Trophoblast cell (in vitro differentiated cells and primary cell): ENCODE data around the gene TCERG1L.

Experiments used
- DNase-seq, 2 donors: peaks; one replicate each; pipeline ENCODE4 v3.0.0-alpha.2; 2016
- H2AFZ ChIP-seq: 2 replicates; pipeline ENCODE4 v1.6.1; 2013; ENCODE audit warnings: low read length, moderate library complexity, mild to moderate bottlenecking; ENCODE audit not compliant: insufficient read depth, poor library complexity
- H2AK5ac ChIP-seq: 2 replicates; pipeline ENCODE4 v1.6.1; 2013; ENCODE audit warnings: mild to moderate bottlenecking, low read length
- H2BK120ac ChIP-seq: 2 replicates; pipeline ENCODE4 v1.6.1; 2013; ENCODE audit warnings: low read length, mild to moderate bottlenecking, moderate library complexity; ENCODE audit not compliant: insufficient read depth, poor library complexity
- H2BK12ac ChIP-seq: 2 replicates; pipeline ENCODE4 v1.6.1; 2013; ENCODE audit warnings: mild to moderate bottlenecking, low read length, moderate library complexity
- H2BK5ac ChIP-seq: 2 replicates; pipeline ENCODE4 v1.6.1; 2013; ENCODE audit warnings: low read length, low read depth, moderate library complexity, mild to moderate bottlenecking; ENCODE audit not compliant: poor library complexity
- H3K14ac ChIP-seq: 2 replicates; pipeline ENCODE4 v1.6.1; 2013; ENCODE audit warnings: mild to moderate bottlenecking, low read length
- H3K18ac ChIP-seq: 2 replicates; pipeline ENCODE4 v1.6.1; 2013; ENCODE audit warnings: mild to moderate bottlenecking, low read length
- H3K23ac ChIP-seq: 2 replicates; pipeline ENCODE4 v1.6.1; 2013; ENCODE audit warnings: low read length
- H3K27ac ChIP-seq: 2 replicates; pipeline ENCODE4 v1.5.1; 2013; ENCODE audit warnings: low read depth, mild to moderate bottlenecking, inconsistent platforms, low read length, moderate library complexity
- H3K27me3 ChIP-seq: 2 replicates; pipeline ENCODE4 v1.6.1; 2013; ENCODE audit warnings: inconsistent platforms, mild to moderate bottlenecking, low read length, moderate library complexity; ENCODE audit not compliant: insufficient read depth
- H3K36me3 ChIP-seq, 2 experiments: 1 replicate in 1 of 2; 2 replicates in 1 of 2; pipeline ENCODE4 v1.6.1; 2013; ENCODE audit warnings: low read length in 2 of 2, mild to moderate bottlenecking in 2 of 2, moderate library complexity in 1 of 2; ENCODE audit not compliant: insufficient read depth in 2 of 2, control insufficient read depth in 1 of 2
- H3K4ac ChIP-seq: 2 replicates; pipeline ENCODE4 v1.6.1; 2013; ENCODE audit warnings: low read depth, mild to moderate bottlenecking, low read length, moderate library complexity
- H3K4me1 ChIP-seq, 2 experiments: 1 replicate in 1 of 2; 2 replicates in 1 of 2; pipeline ENCODE4 v1.6.1; 2013; ENCODE audit warnings: low read length in 2 of 2, mild to moderate bottlenecking in 2 of 2, moderate library complexity in 1 of 2; ENCODE audit not compliant: insufficient read depth in 2 of 2, control insufficient read depth in 1 of 2
- H3K4me2 ChIP-seq: 2 replicates; pipeline ENCODE4 v1.6.1; 2013; ENCODE audit warnings: inconsistent platforms, mild to moderate bottlenecking, low read length, moderate library complexity
- H3K4me3 ChIP-seq: 2 replicates; pipeline ENCODE4 v1.5.1; 2013; ENCODE audit warnings: mild to moderate bottlenecking, low read depth, low read length, inconsistent platforms
- H3K79me1 ChIP-seq: one replicate; pipeline ENCODE4 v1.6.1; 2013; ENCODE audit warnings: low read length
- H3K79me2 ChIP-seq: 2 replicates; pipeline ENCODE4 v1.6.1; 2013; ENCODE audit warnings: low read length, mild to moderate bottlenecking; ENCODE audit not compliant: control insufficient read depth, insufficient read depth, poor library complexity
- H3K9ac ChIP-seq: 2 replicates; pipeline ENCODE4 v1.6.1; 2013; ENCODE audit warnings: mild to moderate bottlenecking, low read length
- H3K9me3 ChIP-seq: 2 replicates; pipeline ENCODE4 v1.6.1; 2013; ENCODE audit warnings: low read depth, mild to moderate bottlenecking, control low read depth, inconsistent platforms, low read length; ENCODE audit not compliant: insufficient read depth
- H4K12ac ChIP-seq: 2 replicates; pipeline ENCODE4 v1.6.1; 2013; ENCODE audit warnings: low read depth, mild to moderate bottlenecking, low read length, moderate library complexity
- H4K8ac ChIP-seq: 2 replicates; pipeline ENCODE4 v1.6.1; 2013; ENCODE audit warnings: low read depth, mild to moderate bottlenecking, low read length, moderate library complexity
- H4K91ac ChIP-seq: one replicate; pipeline ENCODE4 v1.6.1; 2013; ENCODE audit warnings: low read depth, mild to moderate bottlenecking, low read length, moderate library complexity
- WGBS: extraction: QIAGEN DNeasy Blood & Tissue Kit; methylation state at CpG from one replicate; pipeline ENCODE4 v1.1.7; 2013; ENCODE audit warnings: missing lambda C conversion rate; ENCODE audit not compliant: insufficient read length, insufficient coverage; ENCODE audit errors: extremely low coverage; 5-methylcytosine and 5-hydroxymethylcytosine counted together

Gene TCERG1L

DNA sequence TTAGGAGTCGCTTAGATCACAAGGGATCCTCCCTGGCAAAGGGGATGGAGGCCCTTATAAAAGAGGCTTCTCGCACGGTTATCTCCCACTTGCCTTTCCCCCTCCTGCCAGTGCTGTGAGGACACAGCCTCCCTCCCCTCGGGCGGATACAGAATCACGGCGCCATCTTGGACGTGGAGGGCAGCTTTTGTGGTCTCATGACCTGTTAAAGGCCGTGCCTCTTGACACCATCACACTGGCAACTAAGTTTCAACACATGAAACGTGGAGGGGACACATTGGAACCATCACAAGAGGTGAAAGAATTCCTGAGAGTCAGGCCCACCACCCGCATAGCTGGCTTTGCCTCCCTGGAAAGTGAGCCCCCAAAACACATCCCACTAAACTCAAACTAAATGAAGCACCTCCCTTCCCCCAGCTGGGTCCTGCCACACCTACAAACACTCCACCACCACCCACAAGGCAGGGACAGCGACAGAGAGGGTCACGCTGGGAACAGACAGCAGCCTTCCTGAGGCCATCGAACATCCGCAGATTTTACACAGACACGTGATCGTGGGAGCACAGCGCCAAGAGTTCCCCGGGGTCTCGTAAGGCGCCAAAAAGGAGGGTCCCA is 110.6 kb downstream of the TCERG1L start:
- H4K91ac ChIP-seq: no peak overlapping the region
- no peak overlapping the region for H2AFZ ChIP-seq
- H3K9ac ChIP-seq: no peak overlapping the region
- no peak overlapping the region for H3K4ac ChIP-seq
- H3K23ac ChIP-seq: no peak overlapping the region
- H3K36me3 ChIP-seq: peaks cover 0 to 3% of the 10 kb centered on the region in 2 experiments
- H3K18ac ChIP-seq: no peak overlapping the region
- DNase-seq: no peak
- no peaks in the 10 kb centered on the region for H3K79me1 ChIP-seq
- no peaks in the 10 kb centered on the region for H3K27me3 ChIP-seq
- H3K4me3 ChIP-seq: no peak overlapping the region
- no peak overlapping the region for H4K8ac ChIP-seq
- H3K14ac ChIP-seq: no peak overlapping the region
- no peak overlapping the region for H2AK5ac ChIP-seq
- no peak overlapping the region for H3K27ac ChIP-seq
- WGBS: no CpG with 5 or more reads among the region's 21 CpGs
- H3K9me3 ChIP-seq: no peaks in the 10 kb centered on the region
- no peak overlapping the region for H2BK120ac ChIP-seq
- H3K4me1 ChIP-seq: no peaks in the 10 kb centered on the region
- H4K12ac ChIP-seq: no peak overlapping the region
- H3K79me2 ChIP-seq: no peaks in the 10 kb centered on the region
- H2BK5ac ChIP-seq: no peak overlapping the region
- no peak overlapping the region for H3K4me2 ChIP-seq
- H2BK12ac ChIP-seq: no peak overlapping the region

DNA sequence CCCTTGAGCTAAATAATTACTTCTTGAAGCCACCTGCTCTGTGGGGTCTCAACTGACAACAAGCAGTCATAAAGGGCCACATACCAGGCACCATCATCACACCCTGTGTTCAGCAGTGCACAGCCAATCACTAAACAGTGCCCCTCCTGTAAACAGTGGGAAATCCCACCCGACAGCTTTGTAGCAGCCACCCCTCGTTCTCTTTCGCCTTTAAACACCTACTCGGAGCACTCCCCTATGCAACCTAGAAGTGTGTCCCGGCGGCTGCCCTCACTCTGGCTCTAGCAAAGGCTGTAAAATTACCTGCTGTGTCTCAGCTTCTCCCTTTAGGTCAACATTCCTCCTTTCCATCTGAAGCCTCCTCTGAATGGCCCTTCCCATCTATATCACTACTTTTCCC is 111.9 kb downstream of the TCERG1L start:
- Histone ChIP-seq H3K9ac (no peak overlapping the region), H3K14ac (no peak overlapping the region)
- WGBS: no CpG with 5 or more reads among the region's 6 CpGs

DNA sequence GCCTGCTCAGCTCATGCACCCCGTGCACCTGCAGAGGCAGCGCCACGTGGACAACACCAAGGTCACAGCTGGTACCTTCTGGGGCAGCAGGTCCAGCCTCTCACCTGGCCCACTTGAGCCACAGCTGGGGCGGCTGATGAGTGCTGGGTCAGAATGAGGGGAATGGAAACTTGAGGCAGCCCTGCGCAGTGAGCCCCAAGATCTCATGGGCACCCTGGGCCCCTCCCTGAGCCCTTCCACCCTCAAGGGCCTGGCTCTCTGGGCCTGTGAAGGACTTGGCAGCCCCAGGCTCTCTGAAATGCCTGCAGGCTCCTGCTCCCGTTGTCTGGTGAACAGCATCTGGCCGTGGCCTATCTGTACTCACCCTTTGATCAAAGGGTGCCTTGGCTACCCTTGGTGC is 112.7 kb downstream of the TCERG1L start:
- no peaks in the 10 kb centered on the region for H3K79me2 ChIP-seq
- H2BK5ac ChIP-seq: no peak overlapping the region
- H3K4ac ChIP-seq: no peak overlapping the region
- no peaks in the 10 kb centered on the region for H3K4me1 ChIP-seq
- WGBS: no CpG with 5 or more reads among the region's 7 CpGs
- no peak overlapping the region for H2BK120ac ChIP-seq
- no peak overlapping the region for H4K91ac ChIP-seq
- no peak overlapping the region for H2AK5ac ChIP-seq
- H3K27me3 ChIP-seq: no peaks in the 10 kb centered on the region
- DNase-seq: no peak
- H3K36me3 ChIP-seq: no peaks in the 10 kb centered on the region
- H3K9ac ChIP-seq: no peak overlapping the region
- H2BK12ac ChIP-seq: no peak overlapping the region
- H3K4me2 ChIP-seq: no peak overlapping the region
- H3K14ac ChIP-seq: no peak overlapping the region
- no peaks in the 10 kb centered on the region for H3K79me1 ChIP-seq
- H3K27ac ChIP-seq: no peak overlapping the region
- H3K4me3 ChIP-seq: no peak overlapping the region
- H4K12ac ChIP-seq: no peak overlapping the region
- H3K23ac ChIP-seq: no peak overlapping the region
- H4K8ac ChIP-seq: no peak overlapping the region
- H3K18ac ChIP-seq: no peak overlapping the region
- no peaks in the 10 kb centered on the region for H3K9me3 ChIP-seq
- no peak overlapping the region for H2AFZ ChIP-seq

More for the DNA sequence above, 111.9 kb downstream of the TCERG1L start:
- Histone ChIP-seq H3K23ac (no peak overlapping the region), H3K9me3 (no peaks in the 10 kb centered on the region), H3K4me1 (no peaks in the 10 kb centered on the region), H2BK120ac (no peak overlapping the region), H2AFZ (no peak overlapping the region), H3K36me3 (no peaks in the 10 kb centered on the region), H4K12ac (no peak overlapping the region), H3K4ac (no peak overlapping the region), H3K18ac (no peak overlapping the region), H3K79me2 (no peaks in the 10 kb centered on the region), H2AK5ac (no peak overlapping the region), H2BK12ac (no peak overlapping the region), H3K4me3 (no peak overlapping the region), H2BK5ac (no peak overlapping the region), H3K27ac (no peak overlapping the region), H4K8ac (no peak overlapping the region), H3K4me2 (no peak overlapping the region), H3K27me3 (no peaks in the 10 kb centered on the region), H3K79me1 (no peaks in the 10 kb centered on the region), H4K91ac (no peak overlapping the region)
- DNase-seq: no peak

DNA sequence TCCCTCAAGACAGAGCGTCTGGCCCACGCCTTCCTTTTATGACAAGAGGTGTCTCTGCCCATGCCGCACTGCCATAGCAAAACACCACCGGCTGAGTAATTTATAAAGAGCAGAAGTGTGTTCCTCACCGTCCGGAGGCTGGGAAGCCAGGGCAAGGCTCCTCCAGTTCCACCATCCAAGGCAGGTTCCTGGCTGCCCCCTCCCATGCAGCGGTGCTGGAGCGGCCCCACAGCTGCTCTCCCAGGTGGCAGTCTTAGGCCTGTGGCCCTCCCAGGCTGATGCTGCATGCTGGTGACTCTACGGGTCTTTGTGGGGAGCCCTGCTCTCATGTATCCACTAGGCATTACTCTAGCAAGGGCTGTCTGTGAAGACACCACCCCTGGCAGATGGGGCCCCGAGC is 113.1 kb downstream of the TCERG1L start:
- H2BK5ac ChIP-seq: no peak overlapping the region
- H3K4me3 ChIP-seq: no peak overlapping the region
- H3K9ac ChIP-seq: no peak overlapping the region
- H2BK12ac ChIP-seq: no peak overlapping the region
- H2AK5ac ChIP-seq: no peak overlapping the region
- WGBS: no CpG with 5 or more reads among the region's 10 CpGs
- no peak overlapping the region for H4K91ac ChIP-seq
- H2BK120ac ChIP-seq: no peak overlapping the region
- no peak overlapping the region for H3K4me2 ChIP-seq
- H3K23ac ChIP-seq: no peak overlapping the region
- no peak overlapping the region for H3K4ac ChIP-seq
- no peaks in the 10 kb centered on the region for H3K27me3 ChIP-seq
- H3K79me1 ChIP-seq: no peaks in the 10 kb centered on the region
- H3K4me1 ChIP-seq: no peaks in the 10 kb centered on the region
- no peak overlapping the region for H3K18ac ChIP-seq
- no peak overlapping the region for H4K12ac ChIP-seq
- H3K27ac ChIP-seq: no peak overlapping the region
- H3K9me3 ChIP-seq: no peaks in the 10 kb centered on the region
- H3K14ac ChIP-seq: no peak overlapping the region
- no peak for DNase-seq
- H3K36me3 ChIP-seq: no peaks in the 10 kb centered on the region
- H4K8ac ChIP-seq: no peak overlapping the region
- H3K79me2 ChIP-seq: no peaks in the 10 kb centered on the region
- no peak overlapping the region for H2AFZ ChIP-seq
